Left cardiac atrium (tissue), 4 donors: ENCODE measurements around the gene NTM. TPM values are rescaled to one million over a fixed set of nuclear protein-coding genes. Genes with fewer than 3 reads are reported as not detected.
"Not testable (repeated sequence)": the region's sequence is repeated elsewhere in the genome, so short reads cannot be mapped to it uniquely, and the experiment has no call there.

Experiments
- ATAC-seq, 2 donors: fragments of 200-7000 bp; cut with Tn5 transposase; one replicate each; pipeline ENCODE4 v1.9.1; 2020; ENCODE audit warnings: mild to moderate bottlenecking in 2 of 2, moderate library complexity in 2 of 2
- DNase-seq: peaks from one replicate; pipeline ENCODE4 v3.0.0-alpha.2; 2020
- intact Hi-C, 2 donors: fragments of 100-400 bp; cut with DNase I; formaldehyde crosslinking; loops; one replicate each; pipeline versions ENCODE4 v1.14.1 to v1.15.1; 2022 to 2023
- total RNA-seq, 2 donors: library from RNA; stranded (reverse); fragmentation: NEBNext Ultra II Directional; extraction: Animal tissue kit (Norgen Biotek cat#: 25700); gene quantifications; one replicate each; pipeline ENCODE4 v1.2.1, GENCODE V29; 2021
- donor health status: DM: no; HTN: yes; CAD: no.
- donor health status: DM: no; HTN: yes; CAD: no; lungs with severe emphysema.
- donor health status: DM: yes; HTN: yes; CAD: no.
- donor health status: Dilated cardiomyopathy.

NTM gene
- total RNA-seq, 2 donors from 2014 or later = 21.5 to 37.4 TPM

- DNase-seq = no peak
- intact Hi-C loops = loop anchor here (5.0 to 10.0 kb wide), 2 partner anchors 423 to 600 kb away; no protein-coding TSS in a partner anchor
These were observed 297.2 kb downstream of the NTM start for GRCh38 chr11:131667566-131667965.

GRCh38 chr11:131668500-131669400 is 298.3 kb downstream of the NTM start:
- intact Hi-C loops = loop anchor here (5.0 to 10.0 kb wide), 2 partner anchors 424 to 601 kb away; no protein-coding TSS in a partner anchor
- DNase-seq (peak; percentile 49), ATAC-seq (no peak)

More at GRCh38 chr11:131667566-131667965, 297.2 kb downstream of the NTM start:
- ATAC-seq = no peak

GRCh38 chr11:131669401-131669780 is 299.0 kb downstream of the NTM start:
- ATAC-seq = no peak
- DNase-seq = no peak
- intact Hi-C loops = loop anchor here (5.0 to 10.0 kb wide), 2 partner anchors 425 to 602 kb away; no protein-coding TSS in a partner anchor

- DNase-seq = no peak
- intact Hi-C loops = loop anchor here (5.0 to 10.0 kb wide), 3 partner anchors 89 to 266 kb away; no protein-coding TSS in a partner anchor
- no peak for ATAC-seq
These were observed 300.5 kb downstream of the NTM start for GRCh38 chr11:131670876-131671275.

- intact Hi-C loops = loop anchor here (5.0 to 10.0 kb wide), 3 partner anchors 89 to 267 kb away; no protein-coding TSS in a partner anchor
- ATAC-seq = no peak
- no peak for DNase-seq
These were observed 300.9 kb downstream of the NTM start for GRCh38 chr11:131671320-131671719.

GRCh38 chr11:131671734-131672133 is 301.3 kb downstream of the NTM start:
- intact Hi-C loops = loop anchor here (5.0 to 10.0 kb wide), 3 partner anchors 89 to 267 kb away; no protein-coding TSS in a partner anchor
- DNase-seq (no peak), ATAC-seq (no peak)

- ATAC-seq (peak in 1 of 2 donors; percentile 17), DNase-seq (no peak)
- intact Hi-C loops = loop anchor here (5.0 to 10.0 kb wide), 3 partner anchors 90 to 267 kb away; no protein-coding TSS in a partner anchor
These were observed 301.8 kb downstream of the NTM start for GRCh38 chr11:131672191-131672590.

GRCh38 chr11:131674051-131674755 is 303.8 kb downstream of the NTM start:
- peak; percentile 84 to 93 for ATAC-seq
- peak; percentile 68 for DNase-seq
- intact Hi-C loops = loop anchor here (2.0 to 10.0 kb wide), 4 partner anchors 92 to 609 kb away; no protein-coding TSS in a partner anchor

GRCh38 chr11:131675121-131675888 is 304.9 kb downstream of the NTM start:
- ATAC-seq (peak in 1 of 2 donors; percentile 68), DNase-seq (no peak)
- intact Hi-C loops = loop anchor here (2.0 to 10.0 kb wide), 3 partner anchors 141 to 611 kb away; no protein-coding TSS in a partner anchor

GRCh38 chr11:131677828-131678470 is 307.5 kb downstream of the NTM start:
- DNase-seq (no peak), ATAC-seq (no peak)
- intact Hi-C loops = loop anchor here (10.0 kb wide), 2 partner anchors 143 to 273 kb away; no protein-coding TSS in a partner anchor

- ATAC-seq (no peak), DNase-seq (no peak)
- intact Hi-C loops = loop anchor here (10.0 kb wide), 2 partner anchors 144 to 274 kb away; no protein-coding TSS in a partner anchor
These were observed 308.4 kb downstream of the NTM start for GRCh38 chr11:131678658-131679340.

- intact Hi-C loops, ATAC-seq, DNase-seq: not testable (repeated sequence)
These were observed 310.0 kb downstream of the NTM start for GRCh38 chr11:131680448-131680847.

GRCh38 chr11:131681920-131682319 is 311.5 kb downstream of the NTM start:
- intact Hi-C loops = no loop called here
- DNase-seq (no peak), ATAC-seq (no peak)

- ATAC-seq (no peak), DNase-seq (no peak)
- intact Hi-C loops = no loop called here
These were observed 312.1 kb downstream of the NTM start for GRCh38 chr11:131682373-131683015.

GRCh38 chr11:131683131-131683530 is 312.7 kb downstream of the NTM start:
- DNase-seq = no peak
- ATAC-seq = no peak
- intact Hi-C loops = no loop called here

- DNase-seq (no peak), ATAC-seq (no peak)
- intact Hi-C loops = no loop called here
These were observed 313.3 kb downstream of the NTM start for GRCh38 chr11:131683666-131684065.
